Activated CD8-positive, alpha-beta memory T cell treated with anti-CD3 and anti-CD28 coated beads, Interleukin-2, amount 50 U/mL, for 48 hours (primary cell): ENCODE data around the gene GMDS.

Experiments used
- DNase-seq: peaks from one replicate; pipeline ENCODE4 v3.0.0-alpha.2; 2020

The GMDS gene

DNA sequence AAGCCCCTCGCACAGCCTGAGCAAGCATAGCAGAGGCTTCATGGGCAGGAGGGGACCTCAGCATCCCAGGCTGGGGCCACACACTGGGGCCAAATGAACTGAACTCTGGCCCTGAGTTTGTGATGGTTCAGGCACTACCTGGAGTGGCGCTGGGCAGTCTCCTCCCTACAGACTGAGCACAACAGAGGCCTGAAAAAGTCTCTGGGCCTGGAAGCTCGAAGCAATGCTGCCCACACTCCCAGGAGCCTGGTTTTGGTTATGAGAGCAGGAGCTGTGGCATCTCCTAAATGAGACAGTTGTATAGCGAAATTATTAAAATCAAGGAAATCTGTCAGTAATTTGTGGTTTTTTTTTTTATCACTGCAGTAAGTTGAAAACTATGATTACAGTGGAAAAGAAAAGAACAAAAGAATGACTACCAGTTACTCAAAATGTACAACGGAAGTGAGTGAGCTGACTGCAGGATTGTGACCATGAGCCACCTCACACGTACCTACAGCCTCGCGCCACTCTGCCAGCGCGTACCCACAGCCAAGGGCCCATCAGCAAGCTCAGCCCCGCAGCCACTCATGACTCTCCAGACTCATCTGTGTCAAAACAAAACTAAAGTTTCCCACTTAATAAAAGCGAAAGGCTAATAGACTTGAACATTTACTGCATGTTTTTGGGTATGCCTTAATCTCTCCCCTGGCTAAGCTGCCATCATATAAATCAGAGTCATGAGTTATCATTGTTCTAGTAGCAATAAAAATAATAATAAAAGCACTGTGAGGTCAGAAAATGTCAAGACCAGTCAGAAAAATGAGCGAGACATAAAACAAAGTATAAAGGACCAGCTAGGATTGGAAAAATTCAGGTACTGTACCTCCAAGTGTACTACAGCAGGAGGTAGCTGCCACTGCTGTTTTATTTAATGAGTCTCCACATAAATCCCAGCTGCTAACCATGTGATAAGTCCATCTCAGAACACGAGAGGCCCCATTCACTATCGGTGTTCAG lies 458.7 kb downstream of the GMDS start:
- no peak for DNase-seq

DNA sequence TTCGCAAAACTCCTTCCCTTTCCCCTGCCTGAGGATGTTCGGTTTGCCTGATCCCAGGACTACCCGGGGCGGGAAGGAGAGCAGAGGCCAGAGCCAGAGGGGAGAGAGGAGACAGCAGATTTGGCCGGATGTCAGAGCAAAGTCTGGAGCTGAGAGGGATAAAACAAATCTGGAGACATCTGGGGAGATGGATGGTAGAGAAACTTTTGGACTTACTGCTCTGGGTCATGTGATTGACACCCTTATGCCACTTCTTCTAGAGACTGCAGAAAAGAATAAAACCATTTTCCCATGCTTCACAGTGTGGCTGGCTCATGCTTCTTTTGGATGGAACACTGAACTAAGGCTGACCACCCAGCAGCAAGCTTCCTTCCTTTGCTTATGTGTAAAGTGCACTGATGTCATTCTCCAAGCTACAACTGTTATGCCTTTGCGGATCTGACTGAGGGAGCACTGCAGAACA lies 461.0 kb downstream of the GMDS start:
- DNase-seq = no peak

DNA sequence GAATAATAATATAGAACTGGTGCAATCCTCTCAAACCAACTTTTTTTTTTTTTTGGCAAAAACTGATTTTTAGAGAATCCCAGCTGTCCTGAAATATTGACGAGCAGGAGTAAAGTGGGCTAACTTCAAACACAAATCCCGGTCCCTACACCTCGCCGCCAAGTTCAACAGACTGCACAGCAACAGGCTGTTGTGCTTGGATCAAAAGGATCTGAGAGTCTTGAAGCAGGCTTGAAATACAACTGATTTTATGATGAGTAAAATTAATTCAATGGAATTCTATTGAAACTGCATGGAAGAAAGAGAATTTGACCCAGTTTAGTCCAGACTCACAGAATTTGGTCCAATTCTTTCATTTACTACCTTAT lies 463.6 kb downstream of the GMDS start:
- DNase-seq = no peak

DNA sequence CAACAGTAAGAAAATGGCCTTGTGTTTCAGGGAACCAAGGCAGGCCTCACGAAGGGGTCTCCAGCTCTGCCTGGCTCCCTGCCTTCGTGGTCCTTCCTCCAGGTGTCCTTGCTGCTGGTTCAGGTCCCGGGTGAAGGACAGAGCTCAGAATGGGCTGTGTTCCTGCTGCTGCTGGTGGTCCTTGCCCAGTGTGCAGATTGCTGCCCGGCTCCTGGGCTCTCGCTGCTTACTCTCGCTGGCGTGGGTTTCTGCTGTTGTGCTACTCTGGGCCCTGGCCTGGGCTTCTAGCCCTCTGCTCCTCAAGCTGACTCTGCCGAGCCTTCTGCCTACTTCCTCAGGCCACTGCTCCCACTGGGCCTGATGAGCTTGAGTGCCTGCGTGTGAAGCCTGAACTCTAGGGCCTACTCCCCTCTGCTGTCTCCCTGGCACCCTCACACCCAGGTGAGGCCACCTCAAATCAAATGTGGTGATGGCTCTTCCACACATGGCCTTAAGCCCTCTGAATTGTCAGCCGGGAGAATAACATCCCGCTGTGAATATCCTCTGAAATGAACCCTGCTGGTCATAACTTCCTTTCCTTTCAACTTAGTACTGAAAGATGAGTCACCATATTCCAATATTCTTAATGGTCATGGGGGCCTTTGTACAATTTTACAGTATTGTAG lies 464.1 kb downstream of the GMDS start:
- no peak for DNase-seq

DNA sequence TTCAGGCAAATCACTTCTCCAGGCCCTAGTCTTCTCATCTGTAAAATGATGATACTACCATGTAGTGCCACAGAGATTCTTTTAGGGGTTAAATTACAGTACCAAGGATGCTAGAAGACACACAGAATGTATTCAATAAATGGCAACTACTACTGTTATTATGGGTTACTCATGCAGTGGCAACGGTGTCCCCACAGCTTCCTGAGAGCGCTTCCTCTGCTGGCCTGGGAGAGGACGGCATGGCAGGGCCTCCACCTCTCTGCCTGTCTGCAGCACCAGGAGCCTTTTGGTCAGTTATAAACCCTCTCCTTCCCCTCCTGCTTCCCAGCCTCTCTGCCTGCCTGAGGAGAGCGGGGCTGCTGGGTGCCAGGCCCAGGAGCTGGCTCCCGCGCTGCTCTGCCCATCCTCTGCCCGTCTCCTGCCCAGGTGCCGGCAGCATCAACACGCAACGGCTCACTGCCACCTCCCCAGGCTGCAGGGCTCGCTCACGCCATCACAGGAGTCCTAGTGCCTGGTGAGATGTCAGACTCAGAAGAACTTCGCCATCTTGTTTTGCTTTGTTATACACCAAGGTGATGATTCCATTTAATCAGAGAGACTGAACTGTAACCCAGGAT lies 465.0 kb downstream of the GMDS start:
- no peak for DNase-seq

DNA sequence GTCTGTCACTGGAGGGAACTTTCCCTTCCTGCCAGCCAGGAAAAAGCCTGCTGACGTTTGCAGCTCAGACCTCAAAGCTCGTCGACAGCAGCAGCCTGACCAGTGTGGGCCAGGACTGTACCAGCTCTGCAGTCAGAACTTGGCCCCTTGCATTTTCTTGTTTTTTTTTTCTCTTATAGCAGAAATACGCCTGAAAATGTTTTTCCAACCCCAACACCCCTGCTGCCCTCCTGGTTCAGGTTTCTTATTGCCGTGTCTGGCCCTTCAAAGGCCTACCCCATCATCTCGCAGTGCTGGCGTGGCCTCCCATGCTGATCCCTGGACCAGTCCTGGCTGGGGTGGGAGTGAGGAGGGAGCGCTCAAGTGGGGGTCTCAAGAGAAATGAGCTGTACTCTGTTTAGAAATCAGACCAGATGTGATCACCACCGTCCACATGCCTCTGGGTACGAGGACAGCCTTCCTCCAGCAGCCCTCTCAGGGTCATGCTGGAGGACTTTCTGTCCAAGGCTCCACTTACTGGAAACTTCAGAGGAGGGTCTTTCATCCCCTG lies 466.6 kb downstream of the GMDS start:
- no peak for DNase-seq

DNA sequence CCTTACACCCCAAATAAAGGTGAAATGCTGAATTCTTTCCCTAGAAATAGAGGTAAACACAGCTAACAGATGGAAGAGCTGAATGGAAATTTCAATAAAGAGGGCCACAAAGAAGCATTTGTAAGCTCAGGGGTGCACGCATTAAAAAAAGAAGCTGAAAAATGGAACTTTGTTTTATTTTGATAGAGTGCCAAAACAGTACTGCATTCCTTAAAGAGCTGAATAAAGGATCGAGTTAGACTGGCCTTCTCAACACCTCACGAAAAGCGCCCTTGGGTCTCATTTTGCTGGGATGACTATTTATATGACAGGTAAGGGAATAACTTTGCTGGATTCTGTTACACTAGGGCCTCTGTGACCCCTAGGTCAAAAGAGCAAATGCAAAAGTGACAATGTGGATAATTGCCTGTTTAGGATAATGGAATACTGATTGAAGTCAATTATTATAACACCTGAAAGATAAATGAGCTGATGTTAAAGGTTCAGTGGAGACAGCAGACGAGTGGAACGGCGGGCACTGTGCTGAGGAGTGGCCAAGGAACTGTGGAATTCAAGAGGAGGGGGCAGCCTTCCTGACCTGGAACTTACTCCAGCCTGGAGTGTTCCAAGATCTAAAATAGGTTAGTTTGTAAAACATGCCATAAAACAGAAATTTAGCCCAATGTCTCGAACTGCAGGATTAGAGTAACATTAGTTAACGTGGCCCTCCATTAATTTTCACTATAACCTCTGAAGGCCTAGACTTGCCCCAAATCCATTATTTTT lies 467.3 kb downstream of the GMDS start:
- DNase-seq = no peak

DNA sequence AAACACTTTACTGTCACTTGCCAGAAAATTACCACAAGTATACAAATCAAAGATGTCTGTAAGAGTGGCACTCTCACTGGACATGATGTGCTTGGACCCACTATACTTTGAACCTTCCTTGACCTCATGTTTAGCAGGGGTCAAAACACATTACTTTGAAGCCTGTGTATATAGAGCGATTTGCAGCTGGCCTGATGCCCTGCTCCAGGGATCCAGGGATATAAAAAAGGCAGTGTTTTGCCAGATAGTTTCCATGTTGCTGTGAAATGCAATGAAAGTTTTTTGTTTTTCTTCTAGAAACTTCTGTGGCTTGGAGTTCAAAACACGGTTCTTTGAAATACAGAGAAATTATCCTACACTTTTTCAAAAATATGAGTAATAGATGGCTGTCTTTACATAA lies 470.0 kb downstream of the GMDS start:
- no peak for DNase-seq

DNA sequence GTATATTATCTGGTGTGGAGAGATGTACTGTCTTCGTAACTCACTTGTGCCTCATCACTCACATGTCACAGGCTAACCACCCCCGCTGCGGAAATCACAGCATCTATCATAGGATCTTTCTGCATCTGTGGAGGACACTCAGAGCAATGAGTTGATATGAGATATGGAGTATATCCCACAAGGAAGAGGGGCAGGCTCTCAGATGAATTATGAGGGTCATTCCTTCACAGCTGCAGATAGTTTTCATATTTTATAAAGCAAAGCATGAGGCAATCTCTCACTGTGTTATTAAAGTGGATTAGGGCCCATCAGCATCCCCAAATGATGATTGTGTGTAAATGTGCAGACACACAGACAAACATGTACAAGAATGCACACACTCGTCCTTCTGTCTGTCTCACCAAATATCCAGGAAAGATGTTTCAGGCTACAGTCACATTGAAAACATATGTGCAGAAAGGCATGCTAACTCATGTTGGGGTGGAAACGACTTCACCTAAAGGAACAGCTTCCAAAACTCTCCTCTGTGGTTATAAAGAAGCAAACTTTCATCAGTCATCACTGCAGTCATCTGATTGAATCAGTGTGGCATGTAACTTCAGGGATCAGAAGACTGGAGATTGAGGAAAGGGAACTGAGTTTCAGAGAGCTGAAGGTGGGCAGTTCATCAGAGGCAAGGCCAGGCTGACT lies 471.0 kb downstream of the GMDS start:
- DNase-seq = no peak

DNA sequence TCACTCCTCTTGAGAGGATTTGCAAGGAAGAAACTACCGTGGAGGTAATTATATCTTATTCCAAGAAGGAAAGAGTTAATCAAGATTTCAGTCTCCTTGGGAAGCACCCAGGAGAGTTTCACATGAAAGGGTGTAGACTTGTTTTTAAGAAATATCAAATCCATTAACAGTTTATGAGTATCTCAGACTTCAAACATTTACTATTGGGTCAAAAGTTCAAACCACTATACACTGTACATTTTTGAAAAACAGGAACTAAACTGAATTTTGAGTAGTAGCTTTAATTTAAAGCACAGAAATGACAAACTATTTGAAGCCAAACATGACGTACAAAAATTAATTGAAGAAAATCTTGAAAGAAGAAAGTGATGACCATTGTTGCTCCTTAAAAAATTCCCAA lies 471.7 kb downstream of the GMDS start:
- DNase-seq = no peak

DNA sequence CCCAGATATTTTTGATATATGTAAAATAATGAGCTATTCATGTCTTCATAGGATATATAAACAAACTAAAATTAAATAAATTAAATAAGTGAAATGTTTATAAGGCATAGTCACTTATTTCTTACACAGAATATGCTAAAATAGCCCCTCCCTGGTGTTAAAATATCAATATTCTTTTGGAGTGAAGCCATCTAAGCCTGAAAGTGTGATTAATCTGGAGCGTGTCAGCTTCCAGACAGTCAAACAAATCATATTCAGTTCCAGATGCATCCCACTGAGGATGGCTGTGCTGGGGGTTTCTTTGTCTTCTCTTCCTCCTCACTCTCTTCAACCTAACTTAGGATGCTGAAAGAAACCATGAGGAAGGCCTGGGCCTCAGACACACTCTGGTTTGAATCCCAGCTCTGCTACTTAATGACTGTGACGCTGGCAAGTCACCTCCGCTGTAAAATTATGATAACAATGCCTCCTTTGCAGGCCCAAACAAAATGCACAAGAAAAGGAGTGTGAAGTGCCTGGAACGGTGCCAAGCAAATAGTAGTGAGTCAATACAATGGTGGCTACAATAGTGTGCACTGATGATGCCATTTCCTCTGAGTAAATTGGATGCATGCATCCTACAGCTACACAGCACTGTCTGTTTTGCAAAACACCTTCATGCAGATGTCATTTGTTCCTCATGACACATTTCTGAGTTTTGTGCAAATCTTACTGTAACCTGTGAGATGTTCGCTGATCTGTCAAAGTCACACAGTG lies 474.3 kb downstream of the GMDS start:
- peak; percentile 66 for DNase-seq

DNA sequence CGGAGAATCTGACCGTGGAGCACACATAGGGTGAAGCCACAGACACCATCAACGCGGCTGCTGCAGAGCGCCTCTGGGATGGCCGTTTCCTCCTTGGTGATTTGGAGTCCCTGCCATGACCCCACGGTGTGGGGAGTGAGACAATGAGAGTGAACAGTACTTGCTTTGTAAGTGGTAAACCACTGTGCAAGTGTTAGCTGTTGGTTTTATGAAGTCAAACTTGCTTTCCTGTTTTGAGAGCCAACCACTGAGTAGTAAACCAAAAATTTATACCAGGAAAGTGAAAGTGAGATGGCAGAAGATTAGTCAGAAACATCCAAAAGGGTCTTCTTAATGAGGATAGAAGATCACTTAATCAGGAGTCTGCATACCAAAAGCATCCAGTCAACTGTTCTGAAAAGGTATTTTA lies 475.0 kb downstream of the GMDS start:
- peak; percentile 71 for DNase-seq

DNA sequence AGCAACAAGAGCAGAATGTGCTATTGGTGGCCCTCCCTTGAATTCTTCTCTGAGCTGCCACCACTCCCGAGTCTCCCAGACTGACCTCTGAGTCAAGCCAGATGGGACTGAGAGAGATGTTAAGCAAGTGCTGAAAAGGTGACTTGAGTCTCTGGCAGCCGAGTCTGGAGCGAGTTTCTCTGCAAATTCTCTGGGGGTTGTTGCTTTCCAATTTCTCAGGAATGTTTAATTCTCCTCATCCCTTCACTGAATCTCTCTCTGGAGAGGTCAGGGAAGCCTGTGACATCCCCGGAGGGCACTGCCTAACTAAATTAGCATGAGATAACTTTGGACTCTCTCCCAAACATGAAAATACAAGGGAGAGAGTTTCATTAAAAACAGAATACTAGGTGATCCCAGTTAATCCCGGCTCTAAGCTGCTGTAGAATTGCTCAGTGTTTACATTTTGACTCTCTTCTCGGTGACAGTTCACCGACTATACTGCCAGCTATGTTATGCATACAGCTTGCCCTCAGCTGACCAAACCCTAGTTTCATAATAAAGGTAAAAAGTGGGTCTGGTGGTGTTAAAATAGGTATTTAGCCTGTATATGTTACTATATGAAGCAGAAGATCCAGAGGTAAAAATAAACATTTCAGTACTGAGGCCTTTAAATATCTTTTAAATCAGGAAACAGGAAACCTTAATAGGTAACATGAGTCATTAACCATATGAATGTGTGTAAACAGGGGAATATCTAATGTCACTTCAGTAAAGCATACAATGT lies 477.7 kb downstream of the GMDS start:
- DNase-seq = no peak

DNA sequence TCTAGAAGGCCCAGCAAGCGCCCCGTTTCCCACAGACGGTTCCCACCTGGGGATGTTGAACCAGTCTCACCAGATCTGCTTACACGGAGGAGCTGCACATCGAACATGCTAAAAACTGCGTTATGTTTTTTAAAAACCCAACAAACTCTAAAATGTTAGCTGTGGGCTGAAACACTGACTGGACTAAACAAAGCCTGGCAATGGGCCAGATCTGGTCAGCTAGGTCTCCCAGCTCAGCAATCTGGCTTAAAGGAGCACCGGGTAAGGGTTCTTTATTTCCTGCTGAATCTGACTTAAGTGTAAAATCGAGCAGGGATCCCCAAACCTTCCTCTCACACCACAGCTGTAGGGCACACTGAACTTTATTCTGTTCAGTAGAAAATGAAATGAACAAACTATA lies 478.8 kb downstream of the GMDS start:
- DNase-seq = no peak

DNA sequence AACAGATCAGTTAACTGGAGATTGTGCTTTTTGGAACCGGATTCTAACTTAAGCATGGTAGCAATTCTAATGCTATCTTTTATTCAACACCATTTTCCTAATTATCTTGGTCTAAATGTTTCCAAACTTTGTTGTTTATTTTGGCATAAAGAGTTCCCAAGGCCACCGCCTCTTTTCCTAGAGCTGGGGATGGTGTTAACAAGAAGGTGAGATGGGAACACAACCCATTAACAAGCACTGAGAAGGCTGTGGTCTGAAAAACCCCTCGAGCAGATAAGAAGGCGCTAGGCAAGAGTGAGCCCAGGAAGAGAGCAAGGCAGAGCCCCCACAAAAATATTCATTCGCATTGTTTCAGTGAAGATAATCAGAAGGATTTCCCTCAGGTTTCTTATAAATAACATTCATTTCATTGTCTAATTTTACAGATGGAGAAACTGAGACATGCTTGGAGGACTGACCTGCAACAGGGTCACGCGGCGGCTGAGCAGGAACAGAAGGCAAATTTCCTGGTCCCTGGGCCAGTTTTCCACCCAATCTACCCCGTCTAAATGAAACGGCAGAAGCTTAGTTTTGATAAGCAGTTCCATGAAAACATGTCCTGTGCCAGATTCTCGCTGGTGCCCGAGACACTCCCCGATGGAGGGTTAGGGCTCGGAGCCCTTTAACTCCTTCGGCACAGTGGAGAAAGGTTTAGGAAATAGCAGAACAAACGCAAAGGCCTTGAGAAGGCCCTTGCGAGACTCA lies 480.1 kb downstream of the GMDS start:
- no peak for DNase-seq

DNA sequence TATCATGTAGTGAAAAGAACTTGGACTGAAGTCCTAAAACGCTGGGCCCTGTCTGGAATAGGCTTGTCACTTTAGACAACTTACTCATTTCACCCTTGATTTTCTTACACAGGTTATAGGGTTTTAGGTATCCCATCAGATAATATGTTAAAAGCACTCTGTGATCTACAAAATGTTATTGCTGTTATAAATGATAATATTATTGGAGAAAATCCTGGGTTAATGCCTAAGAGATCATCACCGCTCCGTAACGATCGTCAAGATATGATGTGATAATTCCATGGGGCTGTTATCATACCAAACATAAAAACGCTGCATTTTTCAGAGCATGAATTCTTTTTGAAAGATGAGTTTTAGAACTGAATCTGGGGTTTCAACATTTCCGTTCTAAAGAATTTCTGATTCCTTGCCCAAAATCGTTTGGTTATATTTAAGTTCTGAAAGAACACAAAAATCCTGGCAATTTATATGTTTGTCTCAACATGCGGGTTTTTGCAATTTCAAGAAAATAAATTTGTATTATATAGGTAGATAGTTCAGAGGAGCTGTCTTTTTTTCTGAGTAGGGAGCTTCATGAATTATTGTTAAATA lies 480.9 kb downstream of the GMDS start:
- DNase-seq = no peak

DNA sequence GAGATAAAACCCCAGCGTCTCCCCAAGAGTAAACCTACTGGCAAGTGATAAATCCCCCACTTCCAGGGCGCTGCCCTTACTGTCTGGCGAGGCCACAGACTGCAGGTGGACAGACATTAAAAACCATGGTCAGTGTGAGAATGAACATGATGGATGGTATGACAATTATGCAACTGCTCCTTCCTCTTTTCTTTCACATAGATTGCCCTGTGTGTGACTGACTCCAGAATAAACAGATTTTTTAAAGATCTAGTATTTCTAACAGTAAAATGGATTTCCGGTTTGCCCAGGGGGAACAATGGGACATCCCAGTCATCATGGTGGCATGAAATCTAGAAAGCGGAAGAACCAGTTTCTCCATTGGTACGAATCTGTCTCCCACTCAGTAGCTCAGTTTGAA lies 482.0 kb downstream of the GMDS start:
- DNase-seq = no peak

DNA sequence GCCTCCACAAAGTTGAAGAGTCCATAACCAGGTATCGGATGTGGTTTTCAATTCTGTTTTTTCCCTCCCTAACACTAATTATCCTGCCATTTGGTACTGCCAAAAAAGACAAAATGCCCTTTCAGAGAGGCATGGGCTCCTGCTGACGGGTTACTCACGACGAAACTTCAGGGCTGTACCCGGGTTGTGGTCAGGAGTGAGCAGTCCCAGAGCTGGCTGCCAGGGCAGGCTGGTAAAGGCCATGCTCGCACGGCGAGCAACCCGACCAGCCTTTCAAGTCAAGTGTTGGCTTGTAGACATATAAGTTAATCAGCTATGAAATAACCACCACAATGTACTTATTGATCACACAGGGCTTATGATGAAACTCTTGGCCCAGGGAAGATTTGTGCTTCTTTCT lies 483.2 kb downstream of the GMDS start:
- no peak for DNase-seq

DNA sequence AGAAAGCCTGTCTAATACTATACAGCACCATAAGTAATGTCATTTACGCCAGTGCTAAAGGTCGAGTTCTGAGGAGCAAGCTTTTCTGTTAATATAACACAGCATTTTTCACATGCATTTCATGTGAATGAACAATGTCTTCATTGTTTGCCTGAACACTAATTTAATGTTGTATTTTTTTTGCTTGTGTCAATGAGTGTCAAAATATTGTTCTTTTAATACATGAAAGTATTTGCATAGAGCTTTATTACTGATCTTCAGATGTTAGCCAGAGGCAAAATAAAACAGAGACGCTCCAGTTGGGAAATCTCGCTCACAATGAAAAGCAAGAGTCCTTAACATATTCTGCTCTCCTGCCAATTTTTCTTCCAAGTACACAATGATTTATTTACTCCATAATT lies 483.9 kb downstream of the GMDS start:
- DNase-seq = no peak
